HepG2 (cell line): ENCODE results near the gene ANKRD11. TPM values are rescaled to one million over a fixed set of nuclear protein-coding genes. Genes with fewer than 3 reads are reported as not detected.

Source experiments
- ARID5B ChIP-seq: IDR thresholded peaks from 2 replicates; pipeline ENCODE4 v1.4.0; 2020; ENCODE audit warnings: mild to moderate bottlenecking, missing genetic modification reagents
- BHLHE40 ChIP-seq: IDR thresholded peaks from 2 replicates; pipeline ENCODE4 v1.6.1; 2011; ENCODE audit warnings: low read length, improper control_type of control experiment
- CBX1 ChIP-seq: IDR thresholded peaks from one replicate; pipeline ENCODE4 v1.6.1; 2016; ENCODE audit warnings: antibody characterized with exemption, low read depth
- NR2F2 ChIP-seq: IDR thresholded peaks from 2 replicates; pipeline ENCODE4 v1.6.1; 2012; ENCODE audit warnings: low read depth, inconsistent platforms, borderline replicate concordance
- POLR2AphosphoS2 ChIP-seq: IDR thresholded peaks from 2 replicates; pipeline ENCODE4 v1.6.1; 2011; ENCODE audit warnings: low read depth, low read length, improper control_type of control experiment
- REPIN1 ChIP-seq: sonication (generic); formaldehyde crosslinking; IDR thresholded peaks from 2 replicates; pipeline ENCODE4 v1.8.0; 2022; ENCODE audit warnings: missing genetic modification reagents, low read depth, mild to moderate bottlenecking, borderline replicate concordance
- RFXANK ChIP-seq: IDR thresholded peaks from 2 replicates; pipeline ENCODE4 v1.6.1; 2016
- TAF1 ChIP-seq: sonication (generic); formaldehyde crosslinking; IDR thresholded peaks from 2 replicates; pipeline ENCODE4 v1.4.0; 2020; ENCODE audit warnings: missing genetic modification reagents
- YEATS2 ChIP-seq: sonication (generic); formaldehyde crosslinking; IDR thresholded peaks from 2 replicates; pipeline ENCODE4 v1.4.0; 2020; ENCODE audit warnings: missing genetic modification reagents, borderline replicate concordance
- ZKSCAN5 ChIP-seq: sonication (generic); formaldehyde crosslinking; IDR thresholded peaks from 2 replicates; pipeline ENCODE4 v1.5.1; 2020; ENCODE audit warnings: mild to moderate bottlenecking, missing genetic modification reagents
- ZNF142 ChIP-seq: sonication (generic); formaldehyde crosslinking; IDR thresholded peaks from 2 replicates; pipeline ENCODE4 v1.4.0; 2020; ENCODE audit warnings: missing genetic modification reagents
- ZNF30 ChIP-seq: sonication (generic); formaldehyde crosslinking; IDR thresholded peaks from 2 replicates; pipeline ENCODE4 v1.5.0; 2020; ENCODE audit warnings: mild to moderate bottlenecking, missing genetic modification reagents
- ZNF513 ChIP-seq: sonication (generic); formaldehyde crosslinking; conservative IDR thresholded peaks from 2 replicates; pipeline ENCODE4 v1.5.0; 2020; ENCODE audit warnings: missing genetic modification reagents
- ZNF615 ChIP-seq: sonication (generic); formaldehyde crosslinking; IDR thresholded peaks from 2 replicates; pipeline ENCODE4 v1.5.0; 2020; ENCODE audit warnings: mild to moderate bottlenecking, missing genetic modification reagents, borderline replicate concordance
- polyA plus RNA-seq, 8 experiments: library from polyadenylated mRNA; depleted of rRNA in 3 of 8; stranded (reverse) in 7 of 8; unstranded in 1 of 8; fragments of >200 nt; fragmentation: Illumina TruSeq in 4 of 8; extraction: Trizol in 4 of 8; gene quantifications; 2 replicates each; pipeline versions ENCODE4 v1.2.1 to v1.2.3, GENCODE V29; 2011 to 2016; ENCODE audit warnings: low read depth in 4 of 8, missing spikeins in 1 of 8, mixed read lengths in 1 of 8; ENCODE audit not compliant: insufficient read depth in 1 of 8
- total RNA-seq, 5 experiments: library from RNA; depleted of rRNA; stranded (reverse); fragments of >200 nt; fragmentation: Illumina TruSeq; extraction: Trizol; gene quantifications; 2 replicates each; pipeline ENCODE4 v1.2.3, GENCODE V29; 2016; ENCODE audit warnings: low read depth in 1 of 5
- TF ChIP-seq, protein P1 (sequence below): sonication (generic); formaldehyde crosslinking; IDR thresholded peaks from 2 replicates; pipeline ENCODE4 v1.5.1; 2020; ENCODE audit warnings: missing genetic modification reagents, mild to moderate bottlenecking, borderline replicate concordance

Gene ANKRD11
- total and polyA plus RNA-seq, 2 of the 13 experiments (the other 11 are each of a cell fraction or from before 2014, with no cell fraction given): 21.4 to 38.4 TPM

GRCh38 chr16:89246903-89247733 lies 243.2 kb downstream of the ANKRD11 start (continued):
- TF ChIP-seq ARID5B (CRISPR knock-in tag): peak; percentile 52; the same call in 1 of the 2 replicates
- TF ChIP-seq NR2F2: no peak
- TF ChIP-seq BHLHE40: no peak
- no peak; the same call in 1 of the 2 replicates for TF ChIP-seq ZNF142
- TF ChIP-seq ZNF513 (CRISPR knock-in tag): no peak
- 0 out of 2 replicates have a peak, but pooled peaks have one; percentile 37 for TF ChIP-seq ZNF30 (CRISPR knock-in tag)
- TF ChIP-seq REPIN1: no peak; the same call in 1 of the 2 replicates
- TF ChIP-seq YEATS2 (CRISPR knock-in tag): no peak; the same call in 1 of the 2 replicates
- TF ChIP-seq ZKSCAN5 (CRISPR knock-in tag): no peak
- peak; percentile 94 for TF ChIP-seq CBX1
- TF ChIP-seq ZNF615: no peak
- TF ChIP-seq, protein P1, sequence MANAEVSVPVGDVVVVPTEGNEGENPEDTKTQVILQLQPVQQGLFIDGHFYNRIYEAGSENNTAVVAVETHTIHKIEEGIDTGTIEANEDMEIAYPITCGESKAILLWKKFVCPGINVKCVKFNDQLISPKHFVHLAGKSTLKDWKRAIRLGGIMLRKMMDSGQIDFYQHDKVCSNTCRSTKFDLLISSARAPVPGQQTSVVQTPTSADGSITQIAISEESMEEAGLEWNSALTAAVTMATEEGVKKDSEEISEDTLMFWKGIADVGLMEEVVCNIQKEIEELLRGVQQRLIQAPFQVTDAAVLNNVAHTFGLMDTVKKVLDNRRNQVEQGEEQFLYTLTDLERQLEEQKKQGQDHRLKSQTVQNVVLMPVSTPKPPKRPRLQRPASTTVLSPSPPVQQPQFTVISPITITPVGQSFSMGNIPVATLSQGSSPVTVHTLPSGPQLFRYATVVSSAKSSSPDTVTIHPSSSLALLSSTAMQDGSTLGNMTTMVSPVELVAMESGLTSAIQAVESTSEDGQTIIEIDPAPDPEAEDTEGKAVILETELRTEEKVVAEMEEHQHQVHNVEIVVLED (CRISPR knock-in tag): peak; percentile 73
- TF ChIP-seq TAF1 (CRISPR knock-in tag): peak; percentile 77
- TF ChIP-seq POLR2AphosphoS2: no peak
- TF ChIP-seq RFXANK (CRISPR knock-in tag): no peak
